Esophagus muscularis mucosa (tissue), 4 donors: ENCODE data around the gene RIC1.

Experiments used
- EP300 ChIP-seq: sonication (generic); formaldehyde crosslinking; IDR thresholded peaks from one replicate; pipeline ENCODE4 v1.6.1; 2017; ENCODE audit warnings: antibody characterized with exemption
- POLR2A ChIP-seq: fragments of 450-650 bp; IDR thresholded peaks from one replicate; pipeline ENCODE4 v1.6.1; 2017; ENCODE audit warnings: antibody characterized with exemption, moderate library complexity, mild to moderate bottlenecking, low read depth
- POLR2AphosphoS5 ChIP-seq, 2 donors: sonication (generic); formaldehyde crosslinking; IDR thresholded peaks; one replicate each; pipeline ENCODE4 v1.6.1; 2017; ENCODE audit warnings: antibody characterized with exemption in 2 of 2
- TF ChIP-seq, protein P1 (sequence below), 3 experiments: fragments of 200-600 bp in 2 of 3; fragments of 450-650 bp in 1 of 3; sonication (generic) in 2 of 3; IDR thresholded peaks; one replicate each; pipeline ENCODE4 v1.5.1; 2017 to 2019; ENCODE audit warnings: antibody characterized with exemption in 3 of 3, mild to moderate bottlenecking in 2 of 3, moderate library complexity in 1 of 3

DNA sequence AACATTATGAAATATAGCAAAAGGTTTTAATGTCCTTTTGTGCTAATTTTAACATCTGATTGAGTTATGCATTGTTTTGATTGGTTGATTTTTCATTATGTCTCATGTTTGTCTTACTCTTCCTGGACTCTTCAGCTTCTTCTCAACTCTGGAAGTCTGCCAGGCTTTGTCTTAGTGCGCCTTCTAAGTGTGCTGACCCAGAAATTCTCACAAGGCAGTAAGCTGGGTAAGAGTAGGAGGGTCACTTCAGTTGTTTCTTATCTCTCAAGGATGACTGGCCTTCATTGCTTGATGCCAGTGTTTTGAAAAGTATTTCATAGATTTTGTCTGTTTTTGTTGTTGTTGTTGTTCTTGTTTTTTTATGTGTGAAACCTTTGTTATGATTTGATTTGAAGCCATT lies 59.2 kb downstream of the RIC1 start:
- TF ChIP-seq, protein P1, sequence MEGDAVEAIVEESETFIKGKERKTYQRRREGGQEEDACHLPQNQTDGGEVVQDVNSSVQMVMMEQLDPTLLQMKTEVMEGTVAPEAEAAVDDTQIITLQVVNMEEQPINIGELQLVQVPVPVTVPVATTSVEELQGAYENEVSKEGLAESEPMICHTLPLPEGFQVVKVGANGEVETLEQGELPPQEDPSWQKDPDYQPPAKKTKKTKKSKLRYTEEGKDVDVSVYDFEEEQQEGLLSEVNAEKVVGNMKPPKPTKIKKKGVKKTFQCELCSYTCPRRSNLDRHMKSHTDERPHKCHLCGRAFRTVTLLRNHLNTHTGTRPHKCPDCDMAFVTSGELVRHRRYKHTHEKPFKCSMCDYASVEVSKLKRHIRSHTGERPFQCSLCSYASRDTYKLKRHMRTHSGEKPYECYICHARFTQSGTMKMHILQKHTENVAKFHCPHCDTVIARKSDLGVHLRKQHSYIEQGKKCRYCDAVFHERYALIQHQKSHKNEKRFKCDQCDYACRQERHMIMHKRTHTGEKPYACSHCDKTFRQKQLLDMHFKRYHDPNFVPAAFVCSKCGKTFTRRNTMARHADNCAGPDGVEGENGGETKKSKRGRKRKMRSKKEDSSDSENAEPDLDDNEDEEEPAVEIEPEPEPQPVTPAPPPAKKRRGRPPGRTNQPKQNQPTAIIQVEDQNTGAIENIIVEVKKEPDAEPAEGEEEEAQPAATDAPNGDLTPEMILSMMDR (IDR thresholded peaks at IDR 0.05): no peak
- TF ChIP-seq POLR2A (no peak), POLR2AphosphoS5 (IDR thresholded peaks at IDR 0.05) (no peak), EP300 (no peak)
